ENCODE measurements around the gene RAD9A. TPM values are rescaled to one million over a fixed set of nuclear protein-coding genes. Genes with fewer than 3 reads are reported as not detected.

RAD9A gene
- total and polyA plus RNA-seq, 5 donors from 2014 or later = 3.5 to 27.5 (median 6.7) TPM

DNA sequence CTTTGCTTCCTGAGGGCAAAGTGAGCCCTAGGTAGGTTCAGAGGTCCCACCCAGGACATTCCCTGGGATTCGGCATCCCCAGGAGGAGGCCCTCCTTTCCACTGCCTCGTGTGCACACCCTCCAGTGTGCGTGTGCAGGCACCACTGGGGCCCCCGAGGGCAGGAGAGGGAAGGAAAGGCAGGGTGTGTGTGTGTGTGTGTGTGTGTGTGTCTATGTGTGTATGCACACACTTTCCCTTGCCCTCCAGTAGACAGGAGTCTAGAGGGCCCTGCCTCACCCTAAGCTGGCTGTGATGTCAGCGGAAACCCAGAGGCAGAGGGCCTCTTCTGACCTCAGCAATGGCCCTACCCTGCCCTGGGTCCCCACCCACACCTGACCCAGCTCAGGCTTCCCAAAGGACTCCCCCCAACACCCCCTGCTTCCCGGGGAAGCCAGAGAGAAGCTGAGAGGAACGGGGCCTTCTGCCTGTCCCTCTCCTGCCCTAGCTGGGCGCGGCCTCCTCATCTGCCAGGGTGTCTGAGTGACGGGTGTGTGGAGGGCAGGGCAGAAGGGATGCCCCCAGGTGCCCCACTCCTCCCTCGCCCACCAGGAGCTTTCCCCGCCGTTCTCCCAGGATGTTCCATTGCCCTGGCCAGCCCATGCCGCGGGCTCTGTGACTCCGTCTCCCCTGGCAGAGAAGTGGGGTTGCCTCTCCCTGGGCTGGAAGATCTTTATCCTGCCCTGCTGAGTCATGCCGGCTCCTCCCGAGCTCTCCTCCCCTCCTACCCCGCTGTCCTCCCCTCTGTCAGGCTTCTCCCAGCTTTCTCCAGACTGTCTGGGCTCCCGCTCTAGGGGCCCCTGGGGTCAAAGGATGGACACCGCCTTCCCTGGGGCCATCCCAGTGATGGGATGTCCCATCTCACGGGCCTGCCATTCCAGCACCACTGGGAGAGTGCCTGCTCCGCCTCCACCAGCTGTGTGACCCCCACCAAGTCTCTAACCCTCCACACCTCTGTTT, 12.4 kb upstream of the RAD9A start:
- DNase-seq (no peak), ATAC-seq (ENCODE audit: low read depth in 2 of 2) (no peak)
- Mint-ChIP-seq H3K27ac (peak overlapping the region in 1 of 3 donors; percentile 38), H3K27me3 (peaks cover 30% of the 10 kb centered on the region), H3K36me3 (no peaks in the 10 kb centered on the region), H3K4me1 (peaks cover 0 to 17% (median 6%) of the 10 kb centered on the region in 4 donors), H3K4me3 (no peak overlapping the region), H3K9me3 (peaks cover 0 to 2% (median 0%) of the 10 kb centered on the region in 7 donors)
- no peak overlapping the region for H3K27ac ChIP-seq (ENCODE audit: insufficient read depth, low read length, poor library complexity, severe bottlenecking)
- no peaks in the 10 kb centered on the region for H3K9me3 ChIP-seq (ENCODE audit: control insufficient read depth in 2 of 2, low read length in 2 of 2)
- H3K4me3 ChIP-seq (ENCODE audit: low read depth, low read length) = no peak overlapping the region
- peaks cover 10% of the 10 kb centered on the region for H3K4me1 ChIP-seq (ENCODE audit: control insufficient read depth, insufficient read depth, low read length, poor library complexity, severe bottlenecking)
- H3K36me3 ChIP-seq (ENCODE audit: control insufficient read depth, insufficient read depth, low read length) = no peaks in the 10 kb centered on the region
- H3K27me3 ChIP-seq (ENCODE audit: control insufficient read depth, insufficient read depth, low read length) = no peaks in the 10 kb centered on the region

DNA sequence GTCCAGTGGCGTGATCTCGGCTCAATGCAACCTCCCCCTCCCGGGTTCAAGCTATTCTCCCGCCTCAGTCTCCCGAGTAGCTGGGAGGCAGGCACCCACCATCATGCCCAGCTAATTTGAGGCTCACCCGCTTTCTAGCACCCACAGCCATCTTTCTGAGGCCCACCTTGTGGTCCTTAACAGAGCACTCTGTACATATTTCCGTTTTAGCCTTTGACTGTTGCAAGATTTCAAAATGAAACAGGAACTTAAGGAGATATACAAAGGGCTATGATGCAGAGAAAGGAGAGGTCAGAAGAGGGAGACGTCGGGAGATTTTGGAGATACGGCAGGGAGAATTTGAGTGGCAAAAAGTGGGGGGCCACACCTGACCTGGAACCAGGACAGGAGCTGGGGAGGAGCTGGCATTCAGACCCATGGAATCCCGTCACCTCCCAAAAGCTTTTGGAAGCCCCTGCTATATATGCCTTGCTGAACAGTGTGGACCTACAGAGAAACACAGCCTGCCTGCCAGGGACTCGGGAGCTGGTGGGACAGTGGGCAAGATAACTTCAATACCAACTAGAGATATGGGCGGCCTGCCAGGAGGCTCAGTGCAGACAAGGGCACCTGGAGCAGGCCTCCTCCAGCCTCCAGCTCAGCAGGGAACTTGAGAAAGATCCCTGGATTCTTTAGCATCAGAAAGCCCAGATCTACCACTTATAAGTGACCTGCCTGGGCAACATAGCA, 10.4 kb upstream of the RAD9A start:
- Mint-ChIP-seq H3K4me1 (peaks cover 0 to 9% (median 4%) of the 10 kb centered on the region in 4 donors), H3K27me3 (peaks cover 27% of the 10 kb centered on the region), H3K9me3 (no peaks in the 10 kb centered on the region), H3K4me3 (no peak overlapping the region), H3K36me3 (no peaks in the 10 kb centered on the region), H3K27ac (peak overlapping the region in 1 of 3 donors; percentile 17)
- no peak overlapping the region for H3K27ac ChIP-seq (ENCODE audit: insufficient read depth, low read length, poor library complexity, severe bottlenecking)
- DNase-seq = no peak
- H3K4me3 ChIP-seq (ENCODE audit: low read depth, low read length) = no peak overlapping the region
- H3K4me1 ChIP-seq (ENCODE audit: control insufficient read depth, insufficient read depth, low read length, poor library complexity, severe bottlenecking) = no peaks in the 10 kb centered on the region
- no peaks in the 10 kb centered on the region for H3K27me3 ChIP-seq (ENCODE audit: control insufficient read depth, insufficient read depth, low read length)
- ATAC-seq (ENCODE audit: low read depth in 2 of 2) = no peak
- no peaks in the 10 kb centered on the region for H3K36me3 ChIP-seq (ENCODE audit: control insufficient read depth, insufficient read depth, low read length)
- no peaks in the 10 kb centered on the region for H3K9me3 ChIP-seq (ENCODE audit: control insufficient read depth in 2 of 2, low read length in 2 of 2)

DNA sequence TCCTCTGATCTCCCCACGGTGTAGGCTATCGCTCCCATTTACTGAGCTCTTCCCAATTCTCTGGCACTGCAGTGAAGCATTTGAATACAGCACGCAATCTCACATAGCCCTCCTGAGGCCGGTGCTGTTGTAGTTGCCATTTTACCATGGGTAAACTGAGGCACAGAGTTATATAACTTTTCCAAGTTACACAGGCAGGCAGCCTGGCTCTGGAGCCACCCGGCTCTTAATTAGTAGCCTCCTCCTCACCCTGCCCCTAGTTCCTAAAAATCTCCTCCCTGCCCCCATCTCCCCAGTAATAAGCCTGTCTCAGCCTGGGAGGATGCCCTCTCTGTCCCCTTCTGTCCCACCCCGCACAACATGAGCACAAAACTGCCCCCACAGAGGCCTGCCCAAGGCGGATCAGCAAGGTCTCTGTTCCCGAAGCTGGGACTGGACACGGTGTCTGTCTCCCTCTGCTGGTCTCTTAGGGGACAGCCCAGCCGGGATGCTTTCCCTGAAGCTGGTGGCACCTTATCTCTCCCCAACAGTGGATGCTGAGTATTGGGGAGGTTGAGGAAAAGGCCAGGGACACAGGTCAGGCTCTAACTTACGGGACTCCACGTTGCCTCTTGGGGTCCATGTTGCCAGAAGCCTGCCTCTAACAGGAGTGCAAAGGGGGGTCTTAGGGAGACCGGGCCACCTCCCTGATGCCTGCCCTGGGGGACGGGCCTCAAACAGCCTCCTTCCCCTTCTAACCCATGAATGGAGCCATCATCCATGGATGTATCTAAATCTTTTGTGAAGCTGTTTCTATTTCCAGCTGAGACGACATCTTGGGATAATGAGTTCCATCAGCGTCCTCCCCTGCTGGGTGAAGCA, 9.3 kb upstream of the RAD9A start:
- no peaks in the 10 kb centered on the region for H3K36me3 Mint-ChIP-seq
- DNase-seq = peak; percentile 74 to 83 (median 83)
- Histone ChIP-seq H3K27me3 (ENCODE audit: control insufficient read depth, insufficient read depth, low read length) (no peaks in the 10 kb centered on the region), H3K4me1 (ENCODE audit: control insufficient read depth, insufficient read depth, low read length, poor library complexity, severe bottlenecking) (no peaks in the 10 kb centered on the region), H3K9me3 (ENCODE audit: control insufficient read depth in 2 of 2, low read length in 2 of 2) (no peaks in the 10 kb centered on the region), H3K36me3 (ENCODE audit: control insufficient read depth, insufficient read depth, low read length) (no peaks in the 10 kb centered on the region), H3K27ac (ENCODE audit: insufficient read depth, low read length, poor library complexity, severe bottlenecking) (no peak overlapping the region), H3K4me3 (ENCODE audit: low read depth, low read length) (no peak overlapping the region)
- ATAC-seq (ENCODE audit: low read depth in 2 of 2) = peak; percentile 82 to 90
- peaks cover 23% of the 10 kb centered on the region for H3K27me3 Mint-ChIP-seq
- peaks cover 0 to 10% (median 4%) of the 10 kb centered on the region in 4 donors for H3K4me1 Mint-ChIP-seq
- H3K4me3 Mint-ChIP-seq = peak overlapping the region in 1 of 4 donors; percentile 23
- peak overlapping the region; percentile 34 to 66 (median 59) for H3K27ac Mint-ChIP-seq
- no peaks in the 10 kb centered on the region for H3K9me3 Mint-ChIP-seq

DNA sequence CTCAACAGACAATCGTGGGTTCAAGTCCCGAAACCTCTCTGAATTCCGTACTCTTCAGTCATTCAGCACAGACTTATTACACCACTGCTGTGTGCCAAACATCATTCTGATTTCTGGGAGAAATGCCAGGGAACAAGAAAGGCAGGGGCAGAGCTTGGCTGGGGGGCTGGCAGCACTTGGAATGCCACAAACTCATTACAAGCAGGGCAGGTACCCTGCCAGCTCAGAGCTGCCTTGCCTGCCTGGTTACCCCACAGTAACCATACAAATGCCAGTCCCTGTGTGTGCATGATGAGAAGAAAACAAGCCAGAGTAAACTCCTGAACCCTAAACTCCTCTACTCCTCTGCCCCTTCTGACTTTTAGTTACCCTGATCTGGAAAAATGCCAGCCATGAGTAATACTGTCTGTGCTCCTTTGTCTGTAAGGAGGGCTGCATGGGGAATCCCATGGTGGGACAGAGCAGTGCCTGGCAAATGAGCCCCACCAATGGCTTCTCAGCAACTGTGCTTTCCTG, 6.9 kb upstream of the RAD9A start:
- no peaks in the 10 kb centered on the region for H3K36me3 ChIP-seq (ENCODE audit: control insufficient read depth, insufficient read depth, low read length)
- H3K27ac ChIP-seq (ENCODE audit: insufficient read depth, low read length, poor library complexity, severe bottlenecking) = no peak overlapping the region
- DNase-seq = no peak
- no peaks in the 10 kb centered on the region for H3K27me3 ChIP-seq (ENCODE audit: control insufficient read depth, insufficient read depth, low read length)
- Mint-ChIP-seq H3K27ac (no peak overlapping the region), H3K4me3 (no peak overlapping the region), H3K36me3 (peaks cover 3% of the 10 kb centered on the region), H3K4me1 (peaks cover 0 to 22% (median 11%) of the 10 kb centered on the region in 4 donors), H3K9me3 (no peaks in the 10 kb centered on the region), H3K27me3 (peaks cover 18% of the 10 kb centered on the region)
- H3K4me3 ChIP-seq (ENCODE audit: low read depth, low read length) = no peak overlapping the region
- no peak for ATAC-seq (ENCODE audit: low read depth in 2 of 2)
- no peaks in the 10 kb centered on the region for H3K9me3 ChIP-seq (ENCODE audit: control insufficient read depth in 2 of 2, low read length in 2 of 2)
- no peaks in the 10 kb centered on the region for H3K4me1 ChIP-seq (ENCODE audit: control insufficient read depth, insufficient read depth, low read length, poor library complexity, severe bottlenecking)

DNA sequence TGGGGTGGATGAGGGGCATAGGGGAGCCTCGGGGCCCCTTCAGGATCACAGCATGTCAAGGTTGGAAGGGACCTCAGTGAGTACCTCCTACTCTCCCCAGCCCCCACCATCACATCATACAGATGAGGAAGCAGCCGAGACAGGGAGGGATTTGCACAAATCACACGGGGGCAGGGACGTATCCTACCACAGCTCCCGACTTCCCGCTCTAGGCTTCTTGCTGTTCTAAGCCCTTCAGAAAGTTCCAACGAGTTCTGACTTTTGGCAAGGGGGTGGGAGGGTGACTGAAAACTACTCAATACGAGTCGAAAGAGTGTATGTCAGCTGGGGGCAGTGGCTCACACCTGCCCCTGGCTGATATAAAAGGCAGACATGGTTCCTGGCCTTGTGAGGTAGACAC, 4.7 kb upstream of the RAD9A start:
- Mint-ChIP-seq H3K36me3 (peaks cover 3% of the 10 kb centered on the region), H3K27ac (no peak overlapping the region), H3K4me1 (peaks cover 0 to 31% (median 14%) of the 10 kb centered on the region in 4 donors), H3K9me3 (no peaks in the 10 kb centered on the region), H3K4me3 (no peak overlapping the region), H3K27me3 (peaks cover 18% of the 10 kb centered on the region)
- no peak overlapping the region for H3K4me3 ChIP-seq (ENCODE audit: low read depth, low read length)
- peaks cover 10% of the 10 kb centered on the region for H3K4me1 ChIP-seq (ENCODE audit: control insufficient read depth, insufficient read depth, low read length, poor library complexity, severe bottlenecking)
- no peaks in the 10 kb centered on the region for H3K9me3 ChIP-seq (ENCODE audit: control insufficient read depth in 2 of 2, low read length in 2 of 2)
- ATAC-seq (ENCODE audit: low read depth in 2 of 2) = no peak
- H3K27ac ChIP-seq (ENCODE audit: insufficient read depth, low read length, poor library complexity, severe bottlenecking) = no peak overlapping the region
- no peaks in the 10 kb centered on the region for H3K36me3 ChIP-seq (ENCODE audit: control insufficient read depth, insufficient read depth, low read length)
- DNase-seq = no peak
- H3K27me3 ChIP-seq (ENCODE audit: control insufficient read depth, insufficient read depth, low read length) = no peaks in the 10 kb centered on the region

DNA sequence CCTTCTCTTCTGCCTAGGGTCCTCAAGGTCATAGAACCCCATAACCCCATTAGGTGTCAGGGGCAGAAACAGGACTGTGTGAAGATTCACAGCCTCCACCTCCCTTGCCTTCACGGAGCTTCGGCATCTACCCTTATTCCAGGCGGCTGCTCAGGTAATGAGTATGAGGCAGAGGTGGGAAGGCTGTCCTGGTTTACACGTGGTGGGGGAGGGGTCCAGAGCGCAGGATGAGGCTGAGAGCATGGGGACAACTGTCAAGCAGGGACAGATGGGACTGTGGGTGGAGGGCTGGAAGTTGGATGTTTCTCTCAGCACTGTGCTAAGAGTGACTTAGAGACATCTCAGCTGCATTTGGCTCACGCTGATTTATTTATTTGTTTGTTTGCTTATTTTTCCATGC, 4.3 kb upstream of the RAD9A start:
- ATAC-seq (ENCODE audit: low read depth in 2 of 2) (no peak), DNase-seq (no peak)
- H3K27me3 Mint-ChIP-seq = peaks cover 15% of the 10 kb centered on the region
- peaks cover 14% of the 10 kb centered on the region for H3K4me1 ChIP-seq (ENCODE audit: control insufficient read depth, insufficient read depth, low read length, poor library complexity, severe bottlenecking)
- H3K4me3 ChIP-seq (ENCODE audit: low read depth, low read length) = no peak overlapping the region
- H3K27ac ChIP-seq (ENCODE audit: insufficient read depth, low read length, poor library complexity, severe bottlenecking) = no peak overlapping the region
- H3K9me3 ChIP-seq (ENCODE audit: control insufficient read depth in 2 of 2, low read length in 2 of 2) = no peaks in the 10 kb centered on the region
- H3K27me3 ChIP-seq (ENCODE audit: control insufficient read depth, insufficient read depth, low read length) = no peaks in the 10 kb centered on the region
- no peak overlapping the region for H3K27ac Mint-ChIP-seq
- H3K36me3 Mint-ChIP-seq = peaks cover 3% of the 10 kb centered on the region
- no peak overlapping the region for H3K4me3 Mint-ChIP-seq
- H3K36me3 ChIP-seq (ENCODE audit: control insufficient read depth, insufficient read depth, low read length) = no peaks in the 10 kb centered on the region
- peaks cover 0 to 32% (median 12%) of the 10 kb centered on the region in 4 donors for H3K4me1 Mint-ChIP-seq
- H3K9me3 Mint-ChIP-seq = no peaks in the 10 kb centered on the region

DNA sequence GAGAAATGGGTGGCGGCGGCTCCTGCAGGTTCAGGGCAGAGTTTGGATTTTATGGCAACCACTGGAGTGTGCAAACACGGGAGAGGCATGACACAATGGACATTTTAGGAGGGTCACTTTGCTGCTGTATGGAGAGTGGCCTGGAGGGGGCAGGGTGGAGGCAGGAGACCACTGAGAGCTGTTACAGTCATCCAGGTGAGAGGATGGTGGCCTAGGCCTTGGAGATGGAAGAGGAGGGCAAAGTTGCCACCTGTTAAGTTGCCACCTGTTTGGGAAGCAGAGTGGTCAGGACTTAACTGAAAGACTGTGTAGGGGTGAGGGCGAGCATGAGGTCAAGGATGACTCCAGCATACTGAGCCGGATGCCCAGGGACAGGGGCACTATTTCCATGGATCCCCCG, 2.3 kb upstream of the RAD9A start:
- no peak overlapping the region for H3K27ac ChIP-seq (ENCODE audit: insufficient read depth, low read length, poor library complexity, severe bottlenecking)
- peaks cover 3% of the 10 kb centered on the region for H3K36me3 Mint-ChIP-seq
- peak overlapping the region; percentile 13 to 99 (median 83) for H3K27ac Mint-ChIP-seq
- H3K4me3 ChIP-seq (ENCODE audit: low read depth, low read length) = no peak overlapping the region
- H3K27me3 ChIP-seq (ENCODE audit: control insufficient read depth, insufficient read depth, low read length) = no peaks in the 10 kb centered on the region
- H3K9me3 ChIP-seq (ENCODE audit: control insufficient read depth in 2 of 2, low read length in 2 of 2) = no peaks in the 10 kb centered on the region
- peaks cover 3% of the 10 kb centered on the region for H3K36me3 ChIP-seq (ENCODE audit: control insufficient read depth, insufficient read depth, low read length)
- H3K9me3 Mint-ChIP-seq = no peaks in the 10 kb centered on the region
- H3K4me3 Mint-ChIP-seq = peak overlapping the region; percentile 80 to 91 (median 85)
- peaks cover 20% of the 10 kb centered on the region for H3K4me1 ChIP-seq (ENCODE audit: control insufficient read depth, insufficient read depth, low read length, poor library complexity, severe bottlenecking)
- peaks cover 0 to 43% (median 14%) of the 10 kb centered on the region in 4 donors for H3K4me1 Mint-ChIP-seq
- DNase-seq (peak in 2 of 3 donors; percentile 55 to 64), ATAC-seq (ENCODE audit: low read depth in 2 of 2) (peak; percentile 38 to 47)
- peaks cover 8% of the 10 kb centered on the region for H3K27me3 Mint-ChIP-seq

Data from CD4-positive, CD25-positive, alpha-beta regulatory T cell (primary cell).